Measurements from ENCODE around the gene IFI30.

IFI30 gene

DNA sequence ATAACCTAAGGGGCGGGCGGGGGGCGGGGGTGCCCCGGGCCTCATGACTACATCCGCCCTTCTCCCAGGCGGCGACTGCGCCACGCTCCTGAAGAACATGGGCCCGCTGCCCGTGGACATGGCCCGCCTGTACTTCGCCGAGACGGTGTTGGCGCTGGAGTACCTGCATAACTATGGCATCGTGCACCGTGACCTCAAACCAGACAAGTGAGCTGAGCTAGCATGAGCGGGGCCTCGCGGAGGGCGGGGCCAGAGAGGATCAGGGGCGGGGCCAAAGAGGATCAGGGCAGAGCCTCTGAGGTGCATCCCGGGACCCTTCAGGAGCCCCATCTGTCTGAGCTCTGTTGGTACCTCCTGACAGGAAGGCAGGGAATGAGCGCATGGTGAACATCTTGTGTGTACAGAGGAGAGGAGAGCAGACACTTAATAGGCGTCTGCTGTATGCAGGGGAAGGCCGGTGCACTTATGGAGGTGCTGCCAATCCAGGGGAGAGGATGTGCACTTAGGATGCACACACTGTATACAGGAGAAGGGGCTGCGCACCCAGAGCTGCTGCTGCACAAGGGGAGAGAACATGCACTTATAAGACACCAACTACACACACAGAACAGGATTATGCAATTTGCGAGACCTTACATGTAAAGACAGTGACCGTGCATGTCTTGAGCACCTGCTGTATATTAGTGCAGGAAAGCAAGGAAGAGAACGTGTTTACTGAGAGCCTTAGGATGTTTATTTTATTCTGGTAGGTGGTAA is 41.6 kb upstream of the IFI30 start:
- no peak for DNase-seq (ENCODE audit: insufficient read length, low spot score)

DNA sequence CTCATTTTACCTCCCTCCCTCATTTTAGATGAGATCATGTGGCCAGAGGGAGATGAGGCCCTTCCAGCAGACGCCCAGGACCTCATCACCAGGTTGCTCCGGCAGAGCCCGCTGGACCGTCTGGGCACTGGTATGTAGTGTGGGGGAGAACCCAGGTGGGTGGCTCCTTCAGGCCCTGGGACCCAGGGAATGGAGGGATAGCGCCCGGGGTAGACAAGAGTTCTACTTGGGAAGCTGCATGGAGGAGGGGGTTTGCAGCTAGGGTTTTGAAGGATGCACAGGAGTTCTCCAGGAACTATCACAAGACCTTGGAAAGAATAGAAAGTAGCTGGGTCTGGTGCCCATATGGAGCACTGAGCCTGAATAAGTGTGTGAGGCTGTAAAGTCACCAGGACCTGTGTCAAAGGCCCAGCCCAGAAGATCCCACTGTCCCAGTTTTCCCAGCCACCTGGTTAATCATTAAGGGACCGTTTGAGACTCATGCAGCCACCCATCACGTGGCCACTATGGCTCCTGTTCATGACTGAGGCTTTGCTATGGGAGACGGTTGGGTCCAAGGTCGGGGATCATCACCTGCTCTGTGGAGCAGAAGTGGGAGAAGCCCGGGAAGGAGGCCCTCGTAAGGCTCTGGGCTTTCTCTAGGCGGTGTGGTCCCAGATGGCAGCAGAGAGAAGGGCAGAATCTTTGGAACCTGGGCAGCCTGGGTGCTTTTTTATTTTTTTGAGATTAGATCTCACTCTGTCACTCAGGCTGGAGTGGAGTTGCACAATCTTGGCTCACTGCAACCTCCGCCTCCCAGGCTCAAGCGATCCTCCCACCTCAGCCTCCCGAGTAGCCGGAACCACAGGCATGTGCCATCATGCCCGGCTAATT is 37.7 kb upstream of the IFI30 start:
- TF ChIP-seq, protein P1, sequence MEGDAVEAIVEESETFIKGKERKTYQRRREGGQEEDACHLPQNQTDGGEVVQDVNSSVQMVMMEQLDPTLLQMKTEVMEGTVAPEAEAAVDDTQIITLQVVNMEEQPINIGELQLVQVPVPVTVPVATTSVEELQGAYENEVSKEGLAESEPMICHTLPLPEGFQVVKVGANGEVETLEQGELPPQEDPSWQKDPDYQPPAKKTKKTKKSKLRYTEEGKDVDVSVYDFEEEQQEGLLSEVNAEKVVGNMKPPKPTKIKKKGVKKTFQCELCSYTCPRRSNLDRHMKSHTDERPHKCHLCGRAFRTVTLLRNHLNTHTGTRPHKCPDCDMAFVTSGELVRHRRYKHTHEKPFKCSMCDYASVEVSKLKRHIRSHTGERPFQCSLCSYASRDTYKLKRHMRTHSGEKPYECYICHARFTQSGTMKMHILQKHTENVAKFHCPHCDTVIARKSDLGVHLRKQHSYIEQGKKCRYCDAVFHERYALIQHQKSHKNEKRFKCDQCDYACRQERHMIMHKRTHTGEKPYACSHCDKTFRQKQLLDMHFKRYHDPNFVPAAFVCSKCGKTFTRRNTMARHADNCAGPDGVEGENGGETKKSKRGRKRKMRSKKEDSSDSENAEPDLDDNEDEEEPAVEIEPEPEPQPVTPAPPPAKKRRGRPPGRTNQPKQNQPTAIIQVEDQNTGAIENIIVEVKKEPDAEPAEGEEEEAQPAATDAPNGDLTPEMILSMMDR (IDR thresholded peaks at IDR 0.05; ENCODE audit: insufficient read depth, missing control alignments) = no peak
- no peak for FAIRE-seq
- DNase-seq (ENCODE audit: insufficient read length, low spot score) = no peak

More for the DNA sequence above, 41.6 kb upstream of the IFI30 start:
- FAIRE-seq = no peak
- TF ChIP-seq, protein P1 (IDR thresholded peaks at IDR 0.05; ENCODE audit: insufficient read depth, missing control alignments) = no peak

DNA sequence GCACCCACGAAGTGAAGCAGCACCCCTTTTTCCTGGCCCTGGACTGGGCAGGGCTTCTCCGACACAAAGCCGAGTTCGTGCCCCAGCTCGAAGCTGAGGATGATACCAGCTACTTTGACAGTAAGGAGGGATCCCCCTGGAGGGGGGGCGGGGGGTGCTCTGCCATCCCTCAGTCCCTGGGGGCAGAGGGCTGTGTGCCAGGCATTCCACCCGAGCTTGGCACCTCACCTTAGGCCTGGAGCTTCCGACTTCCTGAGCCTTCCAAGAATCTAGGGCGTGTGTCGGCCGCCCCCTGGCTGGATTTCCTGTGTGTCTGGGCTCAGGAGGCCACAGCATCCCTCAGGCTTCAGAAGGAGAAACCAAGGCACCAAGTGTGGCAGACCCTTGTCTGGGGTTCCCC is 36.4 kb upstream of the IFI30 start:
- TF ChIP-seq, protein P1 (IDR thresholded peaks at IDR 0.05; ENCODE audit: insufficient read depth, missing control alignments) = no peak

DNA sequence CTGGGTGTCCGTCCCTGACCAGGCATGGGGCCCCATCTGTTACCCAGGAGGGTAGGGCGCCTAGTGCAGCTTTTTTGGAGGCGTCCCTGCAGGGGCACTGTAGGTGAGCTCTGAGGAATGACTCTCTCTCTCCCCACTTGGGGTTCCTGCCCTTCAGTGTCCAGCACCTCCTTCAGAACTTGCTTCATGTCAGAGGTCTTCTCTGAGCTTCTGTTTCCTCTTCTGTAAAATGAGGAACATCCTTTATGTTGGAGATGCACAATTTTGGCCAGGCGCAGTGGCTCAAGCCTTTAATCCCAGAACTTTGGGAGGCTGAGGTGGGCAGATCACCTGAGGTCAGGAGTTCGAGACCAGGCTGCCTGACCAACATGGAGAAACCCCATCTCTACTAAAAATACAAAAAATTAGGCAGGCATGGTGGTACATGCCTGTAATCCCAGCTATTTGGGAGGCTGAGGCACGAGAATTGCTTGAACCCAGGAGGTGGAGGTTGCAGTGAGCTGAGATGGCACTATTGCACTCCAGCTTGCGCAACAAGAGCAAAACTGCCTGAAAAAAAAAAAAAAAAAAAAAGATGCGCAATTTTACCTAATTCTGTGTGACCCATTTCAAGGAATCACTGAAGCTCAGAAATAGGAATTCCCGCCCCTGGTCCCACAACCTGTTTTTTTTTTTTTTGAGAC is 35.8 kb upstream of the IFI30 start:
- FAIRE-seq (no peak), DNase-seq (ENCODE audit: insufficient read length, low spot score) (no peak)
- TF ChIP-seq, protein P1 (IDR thresholded peaks at IDR 0.05; ENCODE audit: insufficient read depth, missing control alignments) = no peak

More for the DNA sequence above, 36.4 kb upstream of the IFI30 start:
- FAIRE-seq (no peak), DNase-seq (ENCODE audit: insufficient read length, low spot score) (no peak)

DNA sequence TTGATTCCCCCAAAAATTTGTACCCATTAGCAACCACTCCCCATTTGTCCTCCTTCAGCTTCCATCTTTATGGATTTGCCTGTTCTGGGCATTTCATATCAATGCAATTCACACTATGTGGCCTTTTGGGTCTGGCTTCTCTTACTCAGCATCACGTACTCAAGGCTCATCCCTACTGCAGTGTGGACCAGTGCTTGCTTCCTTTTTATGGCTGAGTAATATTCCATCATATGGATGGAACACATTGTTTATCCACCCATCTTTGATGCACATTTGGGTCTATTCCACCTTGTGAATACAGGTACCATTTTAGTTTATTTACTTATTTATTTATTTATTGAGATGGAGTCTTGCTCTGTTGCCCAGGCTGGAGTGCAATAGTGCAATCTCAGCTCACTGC is 33.1 kb upstream of the IFI30 start:
- DNase-seq (ENCODE audit: insufficient read length, low spot score) = no peak
- no peak for FAIRE-seq
- TF ChIP-seq, protein P1 (IDR thresholded peaks at IDR 0.05; ENCODE audit: insufficient read depth, missing control alignments) = no peak

DNA sequence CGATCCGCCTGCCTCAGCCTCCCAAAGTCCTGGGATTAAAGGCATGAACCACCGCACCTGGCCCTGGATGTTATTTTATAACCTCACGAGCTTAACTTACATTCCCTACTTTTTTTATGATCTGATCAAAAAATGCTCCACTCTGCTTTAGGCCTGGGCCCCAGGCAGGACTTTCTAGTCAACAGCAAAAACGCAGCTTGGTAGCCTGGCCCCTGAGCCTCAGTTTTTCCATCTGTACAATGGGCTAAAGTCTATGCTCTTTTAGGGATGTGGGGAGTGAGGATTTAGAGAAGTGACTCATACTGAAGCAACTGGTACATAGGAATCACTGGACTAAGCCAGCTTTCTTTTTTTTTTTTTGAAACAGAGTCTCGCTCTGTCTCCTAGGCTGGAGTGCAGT is 32.6 kb upstream of the IFI30 start:
- FAIRE-seq (no peak), DNase-seq (ENCODE audit: insufficient read length, low spot score) (no peak)
- TF ChIP-seq, protein P1 (IDR thresholded peaks at IDR 0.05; ENCODE audit: insufficient read depth, missing control alignments) = no peak

All from D721Med (cell line).